Natural killer cell treated with Interleukin-12 subunit alpha and Interleukin-12 subunit beta and Interleukin-15 and Interleukin-18, amount 100 ng/mL, for 72 hours (primary cell): ENCODE results near the gene ZMIZ1. TPM values are rescaled to one million over a fixed set of nuclear protein-coding genes. Genes with fewer than 3 reads are reported as not detected.

ENCODE experiments used
- ATAC-seq, 2 donors: fragments of 150-1000 bp; cut with Tn5 transposase in 1 of 2; sonication (Bioruptor Pico), chemical (Tn5 transposase) in 1 of 2; 2 replicates each; pipeline ENCODE4 v1.10.0; 2021
- DNase-seq: peaks from one replicate; pipeline ENCODE4 v3.0.0; 2022; ENCODE audit warnings: low spot score
- H3K27ac Mint-ChIP-seq, 2 donors: 1 replicate in 1 of 2; 2 replicates in 1 of 2; pipeline ENCODE4 v1.8.0; 2022; ENCODE audit warnings: mixed read lengths in 2 of 2, mild to moderate bottlenecking in 1 of 2, moderate library complexity in 1 of 2
- H3K27me3 Mint-ChIP-seq, 2 donors: 1 replicate in 1 of 2; 2 replicates in 1 of 2; pipeline ENCODE4 v1.8.0; 2022; ENCODE audit warnings: mixed read lengths in 2 of 2
- H3K36me3 Mint-ChIP-seq: one replicate; pipeline ENCODE4 v1.8.0; 2022; ENCODE audit warnings: mixed read lengths
- H3K4me1 Mint-ChIP-seq, 2 donors: 1 replicate in 1 of 2; 2 replicates in 1 of 2; pipeline ENCODE4 v1.8.0; 2022; ENCODE audit warnings: low read depth in 2 of 2, mixed read lengths in 2 of 2, mild to moderate bottlenecking in 1 of 2
- H3K4me3 Mint-ChIP-seq: one replicate; pipeline ENCODE4 v1.8.0; 2022; ENCODE audit warnings: mixed read lengths
- H3K9me3 Mint-ChIP-seq: 2 replicates; pipeline ENCODE4 v1.8.0; 2022; ENCODE audit warnings: mixed read lengths
- total RNA-seq, 2 donors: library from RNA; stranded (reverse); gene quantifications; one replicate each; pipeline ENCODE4 v1.2.3, GENCODE V29; 2022

The ZMIZ1 gene
- total RNA-seq, 2 donors from 2014 or later = 49.7 to 54.4 TPM

- ATAC-seq (peak; percentile 57 to 69), DNase-seq (peak; percentile 84)
- no peaks in the 10 kb centered on the region for H3K27me3 Mint-ChIP-seq
- peaks cover 16 to 37% of the 10 kb centered on the region in 2 donors for H3K4me1 Mint-ChIP-seq
- H3K27ac Mint-ChIP-seq = peak overlapping the region; percentile 46 to 60
- H3K9me3 Mint-ChIP-seq = no peaks in the 10 kb centered on the region
- H3K4me3 Mint-ChIP-seq = peak overlapping the region; percentile 80
- H3K36me3 Mint-ChIP-seq = no peaks in the 10 kb centered on the region
Measured at GRCh38 chr10:79069325-79070080, 737 bp downstream of the ZMIZ1 start.

DNA sequence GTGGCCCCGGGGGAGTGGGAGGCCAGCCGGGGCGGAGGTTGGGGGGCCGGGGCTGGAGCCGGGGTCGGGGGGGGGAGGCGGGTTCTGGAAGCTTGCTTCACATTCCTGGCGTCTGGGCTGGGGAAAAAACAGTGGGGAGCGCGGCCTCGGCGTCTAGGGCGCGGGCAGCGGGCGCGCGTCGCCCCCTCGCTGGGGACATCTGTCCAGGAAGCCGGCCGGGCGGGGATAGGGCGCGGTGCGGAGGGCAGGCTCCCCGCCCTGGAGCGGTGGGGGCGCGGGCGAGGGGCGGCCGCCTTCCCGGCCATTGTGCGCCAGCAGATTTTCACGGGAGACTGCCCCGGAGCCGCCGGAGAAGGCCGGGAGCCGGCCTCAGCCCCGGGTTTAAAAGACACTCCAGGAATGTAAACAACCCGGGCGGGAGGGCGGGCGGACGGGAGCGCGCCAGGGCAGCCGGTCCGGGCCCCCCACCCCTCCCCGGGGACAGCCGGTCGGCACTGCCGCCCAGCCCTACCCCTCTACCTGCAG lies 1.4 kb downstream of the ZMIZ1 start:
- peak overlapping the region; percentile 80 for H3K4me3 Mint-ChIP-seq
- peaks cover 16 to 34% of the 10 kb centered on the region in 2 donors for H3K4me1 Mint-ChIP-seq
- H3K27me3 Mint-ChIP-seq = no peaks in the 10 kb centered on the region
- ATAC-seq (peak; percentile 13 to 18), DNase-seq (no peak)
- no peaks in the 10 kb centered on the region for H3K36me3 Mint-ChIP-seq
- H3K9me3 Mint-ChIP-seq = no peaks in the 10 kb centered on the region
- H3K27ac Mint-ChIP-seq = peak overlapping the region; percentile 46 to 60

GRCh38 chr10:79070606-79071395 lies 2.0 kb downstream of the ZMIZ1 start:
- Mint-ChIP-seq H3K4me1 (peaks cover 19 to 31% of the 10 kb centered on the region in 2 donors), H3K4me3 (peak overlapping the region; percentile 80), H3K27me3 (no peaks in the 10 kb centered on the region), H3K27ac (peak overlapping the region in 1 of 2 donors; percentile 39), H3K36me3 (no peaks in the 10 kb centered on the region), H3K9me3 (no peaks in the 10 kb centered on the region)
- DNase-seq (no peak), ATAC-seq (no peak)

DNA sequence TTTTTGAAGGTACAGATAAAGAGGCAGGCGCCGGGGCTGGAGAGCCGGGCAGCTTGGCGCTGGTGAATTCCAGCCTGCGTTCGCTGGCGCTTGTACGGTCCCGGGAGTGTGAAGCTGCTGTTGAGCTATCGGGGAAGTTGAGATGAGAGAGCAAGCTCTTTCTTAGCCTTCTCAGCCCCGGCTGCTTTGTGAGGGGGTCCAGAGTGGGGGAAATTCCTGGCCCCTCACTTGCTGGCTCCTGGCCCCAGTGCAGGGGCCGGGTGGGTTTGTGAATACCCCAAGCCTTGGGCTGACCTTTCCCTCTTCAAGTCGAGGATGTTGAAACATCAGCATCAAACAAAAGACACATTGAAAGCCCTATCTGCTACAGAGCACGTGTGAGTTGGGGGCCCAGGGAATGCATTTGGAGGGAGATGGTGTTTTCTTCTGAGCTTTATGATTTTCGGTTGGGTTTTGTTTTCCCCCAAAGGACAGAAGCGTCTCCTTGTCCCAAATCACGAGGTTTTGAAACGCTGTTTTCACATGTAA lies 2.7 kb downstream of the ZMIZ1 start:
- ATAC-seq (no peak), DNase-seq (no peak)
- Mint-ChIP-seq H3K9me3 (no peaks in the 10 kb centered on the region), H3K4me1 (peaks cover 26 to 34% of the 10 kb centered on the region in 2 donors), H3K27me3 (no peaks in the 10 kb centered on the region), H3K27ac (peak overlapping the region in 1 of 2 donors; percentile 39), H3K36me3 (no peaks in the 10 kb centered on the region), H3K4me3 (peak overlapping the region; percentile 80)

DNA sequence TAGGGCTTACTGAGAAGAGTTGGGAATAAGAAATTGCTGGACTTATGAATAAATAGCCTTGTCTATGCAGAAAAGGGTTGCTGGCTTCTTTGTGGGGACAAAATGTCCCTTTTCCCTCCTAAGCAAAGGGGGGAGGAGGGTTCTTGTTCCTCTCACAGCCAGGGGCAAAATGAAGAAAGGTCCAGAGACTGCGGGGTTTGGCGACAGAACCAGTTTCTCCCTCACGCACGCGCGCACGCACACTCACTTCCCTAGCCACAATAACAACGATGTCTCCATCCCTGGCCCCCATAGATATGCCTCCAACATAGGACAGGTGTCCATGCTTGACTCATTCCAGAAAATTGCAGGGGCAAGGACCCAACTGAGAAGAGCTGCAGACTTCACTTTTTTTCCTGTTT lies 3.3 kb downstream of the ZMIZ1 start:
- Mint-ChIP-seq H3K4me3 (peak overlapping the region; percentile 34), H3K36me3 (no peaks in the 10 kb centered on the region), H3K27me3 (no peaks in the 10 kb centered on the region), H3K4me1 (peaks cover 26 to 34% of the 10 kb centered on the region in 2 donors), H3K27ac (no peak overlapping the region), H3K9me3 (no peaks in the 10 kb centered on the region)
- DNase-seq (no peak), ATAC-seq (no peak)

- no peak for ATAC-seq
Measured at GRCh38 chr10:79072994-79073645, 4.4 kb downstream of the ZMIZ1 start.

GRCh38 chr10:79073784-79074432 lies 5.1 kb downstream of the ZMIZ1 start:
- H3K27me3 Mint-ChIP-seq = no peaks in the 10 kb centered on the region
- peaks cover 20 to 29% of the 10 kb centered on the region in 2 donors for H3K4me1 Mint-ChIP-seq
- no peak for ATAC-seq
- H3K27ac Mint-ChIP-seq = no peak overlapping the region
- H3K36me3 Mint-ChIP-seq = no peaks in the 10 kb centered on the region
- H3K9me3 Mint-ChIP-seq = no peaks in the 10 kb centered on the region
- DNase-seq = no peak
- no peak overlapping the region for H3K4me3 Mint-ChIP-seq

More at GRCh38 chr10:79072994-79073645, 4.4 kb downstream of the ZMIZ1 start:
- H3K27me3 Mint-ChIP-seq = no peaks in the 10 kb centered on the region
- H3K36me3 Mint-ChIP-seq = no peaks in the 10 kb centered on the region
- H3K4me1 Mint-ChIP-seq = peaks cover 20 to 29% of the 10 kb centered on the region in 2 donors
- no peak for DNase-seq
- no peak overlapping the region for H3K4me3 Mint-ChIP-seq
- no peak overlapping the region for H3K27ac Mint-ChIP-seq
- no peaks in the 10 kb centered on the region for H3K9me3 Mint-ChIP-seq

DNA sequence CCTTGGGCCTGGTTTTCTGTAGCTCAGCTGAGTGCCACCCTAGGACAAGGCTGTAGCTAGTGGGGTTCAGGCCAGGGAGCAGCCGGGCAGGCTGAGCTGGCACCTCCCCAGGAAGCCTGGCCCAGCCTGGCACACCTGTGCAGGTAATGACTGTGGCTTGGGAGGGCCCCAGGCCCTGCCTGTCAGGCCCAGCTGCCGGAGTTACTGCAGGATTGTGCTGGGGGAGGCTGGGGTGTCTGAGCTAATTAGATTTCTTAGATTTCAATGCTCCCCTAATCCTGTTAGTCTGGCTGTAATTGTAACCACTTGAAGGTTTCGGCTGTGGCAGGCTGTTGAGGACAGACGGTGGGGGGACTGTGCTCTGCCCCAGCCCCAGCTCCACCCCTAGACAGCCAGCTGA lies 6.0 kb downstream of the ZMIZ1 start:
- Mint-ChIP-seq H3K27ac (no peak overlapping the region), H3K4me1 (peaks cover 26 to 34% of the 10 kb centered on the region in 2 donors), H3K27me3 (no peaks in the 10 kb centered on the region), H3K9me3 (no peaks in the 10 kb centered on the region), H3K4me3 (no peak overlapping the region), H3K36me3 (no peaks in the 10 kb centered on the region)
- no peak for ATAC-seq
- no peak for DNase-seq

DNA sequence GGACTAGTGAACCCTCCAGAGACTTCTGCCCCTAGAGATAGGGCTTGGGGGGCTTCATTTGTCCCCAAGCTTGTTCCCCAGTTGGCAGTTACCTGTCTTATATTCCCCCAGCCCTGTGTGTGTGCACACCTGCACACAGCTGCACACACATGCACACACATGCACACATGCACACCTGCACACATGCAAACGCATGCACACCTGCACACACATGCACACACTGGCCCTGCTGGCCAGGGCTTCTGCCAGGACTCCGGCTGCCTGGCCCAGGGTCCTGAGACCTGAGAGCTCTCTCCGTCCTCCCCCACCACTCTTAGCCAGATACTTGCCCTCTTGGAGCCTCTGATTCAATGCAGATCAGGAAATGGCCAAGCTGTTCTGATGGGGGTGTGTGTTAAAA lies 6.7 kb downstream of the ZMIZ1 start:
- Mint-ChIP-seq H3K27me3 (no peaks in the 10 kb centered on the region), H3K4me1 (peaks cover 29 to 37% of the 10 kb centered on the region in 2 donors), H3K4me3 (no peak overlapping the region), H3K27ac (no peak overlapping the region), H3K9me3 (no peaks in the 10 kb centered on the region), H3K36me3 (no peaks in the 10 kb centered on the region)
- ATAC-seq = no peak
- no peak for DNase-seq

DNA sequence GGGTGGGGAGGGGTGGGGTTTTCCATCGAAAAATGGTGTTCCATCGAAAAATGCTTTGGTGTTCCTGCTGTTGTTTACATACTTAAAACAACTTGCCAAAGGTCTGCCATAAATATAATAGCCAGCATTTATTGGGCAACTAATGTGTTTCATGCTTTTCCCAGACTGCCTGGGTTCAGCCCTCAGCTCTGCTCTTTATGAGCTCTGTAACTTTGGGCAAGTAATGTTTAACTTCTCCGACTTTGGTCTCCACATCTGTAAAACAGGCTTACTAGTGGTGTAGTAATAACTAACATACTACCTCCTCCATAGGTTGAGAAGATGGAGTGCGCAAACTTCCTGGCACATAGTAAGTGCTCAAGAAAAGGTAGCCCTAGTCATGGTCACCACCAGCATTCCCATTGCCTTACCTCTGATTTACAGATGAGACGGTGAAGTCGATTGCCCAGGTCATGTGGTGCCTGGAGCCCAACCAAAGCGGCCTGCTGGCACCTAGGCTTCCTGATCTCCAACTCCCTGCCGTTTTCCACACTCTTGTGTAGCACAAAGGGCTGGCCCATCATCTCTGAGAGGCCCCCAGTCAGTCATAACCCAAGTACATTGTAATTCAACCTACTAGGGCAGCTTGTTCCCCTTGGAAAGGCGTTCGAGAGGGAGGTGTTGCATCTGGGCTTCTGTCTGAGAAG lies 8.9 kb downstream of the ZMIZ1 start:
- Mint-ChIP-seq H3K4me3 (no peak overlapping the region), H3K36me3 (no peaks in the 10 kb centered on the region), H3K9me3 (no peaks in the 10 kb centered on the region), H3K27me3 (no peaks in the 10 kb centered on the region), H3K4me1 (peaks cover 23% of the 10 kb centered on the region in 2 donors), H3K27ac (no peak overlapping the region)
- ATAC-seq (no peak), DNase-seq (no peak)

GRCh38 chr10:79078367-79079053 lies 9.7 kb downstream of the ZMIZ1 start:
- DNase-seq = no peak

DNA sequence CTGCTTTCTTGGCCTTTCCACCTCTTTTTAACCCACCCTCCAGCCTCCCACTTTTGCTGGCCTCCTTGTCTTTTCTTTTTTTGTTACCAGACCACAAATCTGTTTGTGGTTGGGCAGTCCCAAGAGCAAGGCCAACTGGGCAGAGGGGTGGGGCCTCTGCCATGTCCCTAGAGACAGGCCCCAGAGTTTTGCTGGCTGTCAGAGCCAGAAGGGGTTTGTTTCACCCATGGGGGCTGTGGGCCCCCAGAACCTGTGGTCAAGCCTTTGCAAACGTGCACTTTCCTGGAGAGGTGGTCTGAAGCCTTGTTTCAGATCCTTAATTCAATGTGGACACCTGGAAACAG lies 10.3 kb downstream of the ZMIZ1 start:
- Mint-ChIP-seq H3K27ac (no peak overlapping the region), H3K4me1 (peaks cover 30 to 32% of the 10 kb centered on the region in 2 donors)

More at GRCh38 chr10:79078367-79079053, 9.7 kb downstream of the ZMIZ1 start:
- H3K36me3 Mint-ChIP-seq = no peaks in the 10 kb centered on the region
- no peaks in the 10 kb centered on the region for H3K27me3 Mint-ChIP-seq
- H3K9me3 Mint-ChIP-seq = no peaks in the 10 kb centered on the region
- H3K4me1 Mint-ChIP-seq = peaks cover 26 to 27% of the 10 kb centered on the region in 2 donors
- no peak overlapping the region for H3K4me3 Mint-ChIP-seq
- no peak overlapping the region for H3K27ac Mint-ChIP-seq
- no peak for ATAC-seq

More for the DNA sequence above, 10.3 kb downstream of the ZMIZ1 start:
- Mint-ChIP-seq H3K36me3 (no peaks in the 10 kb centered on the region), H3K4me3 (no peak overlapping the region), H3K27me3 (no peaks in the 10 kb centered on the region), H3K9me3 (no peaks in the 10 kb centered on the region)
- DNase-seq = no peak
- no peak for ATAC-seq
